HG02571 (cell line): Measurements from ENCODE around the gene KCNK4.

Source experiments
- ATAC-seq: cut with Tn5 transposase; IDR thresholded peaks from one replicate; pipeline ENCODE4 v1.9.1; 2021; ENCODE audit warnings: mild to moderate bottlenecking, moderate library complexity; ENCODE audit not compliant: unreplicated experiment

The KCNK4 gene

GRCh38 chr11:64268025-64268892 is 22.8 kb upstream of the KCNK4 start:
- ATAC-seq, result no peak

GRCh38 chr11:64268893-64269539 is 22.1 kb upstream of the KCNK4 start:
- ATAC-seq, result peak; percentile 4

DNA sequence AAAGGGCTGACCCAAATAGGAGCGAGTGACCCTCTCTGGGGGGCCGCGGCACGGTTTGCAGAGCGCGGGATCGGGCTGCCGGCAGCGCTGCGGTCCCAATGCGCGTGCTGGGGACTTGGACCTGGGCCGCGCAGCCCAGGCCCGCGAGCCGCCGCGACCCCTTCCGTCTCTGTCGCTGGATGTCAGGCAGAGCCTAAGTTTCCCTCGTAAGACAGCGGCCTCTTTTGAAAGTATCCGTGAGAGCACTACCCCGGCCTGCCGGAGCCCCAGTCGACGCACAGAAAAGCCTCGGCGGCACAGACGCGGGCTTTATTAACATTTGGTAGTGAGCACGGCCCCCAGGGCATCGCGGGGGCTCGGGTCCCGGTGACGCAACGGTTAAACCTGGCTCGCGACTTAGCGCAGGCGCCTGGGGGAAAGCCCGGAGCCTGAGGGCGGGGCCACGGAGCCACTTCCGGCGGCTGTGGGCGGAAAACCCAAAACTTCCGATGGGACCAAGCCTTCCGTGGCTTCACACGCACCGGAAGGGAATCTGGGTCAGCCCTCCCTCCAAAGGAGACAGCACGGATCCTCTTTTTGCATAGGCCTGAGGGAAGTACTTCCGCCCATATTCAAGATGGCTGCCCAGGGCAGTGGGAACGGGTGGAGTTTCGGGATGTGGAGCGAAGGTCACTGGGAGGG is 21.4 kb upstream of the KCNK4 start:
- ATAC-seq, result peak; percentile 71

DNA sequence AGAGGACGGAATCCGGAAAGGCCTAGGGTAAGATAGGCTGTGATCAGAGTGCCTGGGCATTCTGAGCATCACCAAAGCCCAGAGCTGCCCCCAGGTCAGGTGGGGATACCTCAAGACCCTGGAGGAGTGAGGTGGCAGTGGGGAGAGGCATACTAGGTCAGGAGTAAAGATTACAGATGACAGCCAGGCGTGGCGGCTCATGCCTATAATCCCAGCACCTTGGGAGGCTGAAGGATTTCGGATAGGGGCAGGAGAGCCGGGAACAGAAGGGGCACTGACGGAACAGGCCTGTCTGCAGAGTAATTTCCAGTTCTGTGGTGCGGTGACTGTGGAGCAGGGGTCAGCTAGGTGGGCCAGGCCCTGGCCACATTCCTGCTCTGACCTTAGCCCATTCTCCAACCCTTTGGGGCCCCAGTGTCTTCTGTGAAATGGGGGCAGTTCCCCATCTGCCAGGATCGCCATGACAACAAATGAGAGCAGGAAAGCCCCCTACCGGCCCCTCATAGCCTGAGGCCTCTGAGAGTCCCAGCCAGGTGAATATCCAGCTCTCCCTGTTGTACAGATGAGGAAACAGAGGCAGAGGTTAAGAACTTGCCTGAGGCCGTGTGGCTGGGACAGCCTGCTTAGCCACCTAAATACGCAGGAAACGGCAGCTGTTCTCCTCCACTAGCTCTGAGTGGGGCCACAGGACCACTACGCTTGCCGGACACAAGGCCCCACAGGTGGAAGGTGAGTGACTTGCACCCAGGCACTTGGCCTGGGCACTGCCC is 15.9 kb upstream of the KCNK4 start:
- ATAC-seq, result no peak

- ATAC-seq, result no peak
Measured at GRCh38 chr11:64275841-64276240, 15.3 kb upstream of the KCNK4 start.

DNA sequence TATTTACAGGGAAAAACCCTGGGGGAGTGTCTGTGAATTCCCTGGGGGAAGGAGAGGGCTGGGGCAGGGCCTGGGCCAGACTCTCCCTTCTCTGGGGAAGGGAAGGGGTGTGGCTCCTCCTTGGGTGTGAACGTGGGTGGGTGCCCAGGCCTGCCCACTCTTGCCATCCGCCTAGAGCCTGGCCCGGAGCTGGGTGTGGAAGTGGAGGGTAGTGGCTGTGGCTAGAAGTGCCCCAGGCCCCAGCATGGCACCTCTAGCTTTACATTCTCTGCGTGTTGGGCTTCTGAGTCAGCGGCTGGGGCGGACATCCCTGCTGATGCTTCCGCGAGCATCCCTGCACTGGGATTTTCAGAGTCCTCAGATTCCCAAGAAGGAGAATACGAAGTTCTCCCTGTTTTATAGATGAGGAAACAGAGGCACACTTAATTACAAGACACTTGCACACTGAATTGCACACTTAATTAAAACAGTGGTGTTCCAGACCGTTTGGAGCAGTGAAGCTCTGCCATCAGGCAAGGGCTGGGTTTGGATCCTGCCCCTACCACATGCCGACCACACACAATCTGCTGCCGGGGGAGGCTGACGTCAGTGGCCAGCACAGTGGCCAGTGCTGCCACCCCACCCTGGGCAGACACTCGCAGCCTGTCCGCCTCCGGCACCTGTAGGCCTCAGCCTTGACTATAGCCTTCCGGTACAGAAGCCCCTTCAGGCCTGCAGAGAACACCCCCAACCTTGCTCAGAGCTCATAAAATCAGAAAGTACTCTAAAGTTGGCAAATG is 14.3 kb upstream of the KCNK4 start:
- no peak for ATAC-seq

GRCh38 chr11:64278576-64279190 is 12.4 kb upstream of the KCNK4 start:
- no peak for ATAC-seq

DNA sequence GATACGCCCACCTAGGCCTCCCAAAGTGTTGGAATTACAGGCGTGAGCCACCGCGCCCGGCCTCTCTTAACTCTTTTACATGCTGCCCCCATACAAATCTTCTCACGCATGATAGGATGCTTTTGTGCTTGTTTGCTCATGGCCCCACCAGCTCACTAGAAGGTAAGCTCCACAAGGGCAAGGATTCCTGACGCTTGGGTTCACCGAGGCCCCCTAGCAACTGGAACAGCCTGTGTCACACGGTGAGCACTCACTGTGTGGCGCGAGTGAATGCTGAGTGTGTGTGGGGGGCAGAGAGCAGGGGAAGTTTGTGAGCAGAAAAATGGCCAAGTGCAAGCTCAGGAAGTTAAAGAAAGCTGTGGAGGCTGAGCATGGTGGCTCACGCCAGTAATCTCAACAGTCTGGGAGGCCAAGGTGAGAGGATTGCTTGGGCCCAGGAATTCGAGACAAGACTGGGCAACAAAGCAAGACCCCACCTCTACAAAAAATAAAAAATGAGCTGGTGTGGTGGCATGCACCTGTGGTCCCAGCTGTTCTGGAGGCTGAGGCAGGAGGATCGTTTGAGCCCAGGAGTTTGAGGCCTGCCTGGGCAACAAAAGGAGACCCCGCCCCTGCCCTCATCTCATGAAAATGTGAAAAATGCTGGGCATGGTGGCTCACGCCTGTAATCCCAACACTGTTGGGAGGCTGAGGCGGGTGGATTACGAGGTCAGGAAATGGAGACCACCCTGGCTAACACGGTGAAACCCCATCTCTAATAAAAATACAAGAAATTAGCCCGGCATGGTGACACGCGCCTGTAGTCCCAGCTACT is 8.9 kb upstream of the KCNK4 start:
- ATAC-seq, result no peak

DNA sequence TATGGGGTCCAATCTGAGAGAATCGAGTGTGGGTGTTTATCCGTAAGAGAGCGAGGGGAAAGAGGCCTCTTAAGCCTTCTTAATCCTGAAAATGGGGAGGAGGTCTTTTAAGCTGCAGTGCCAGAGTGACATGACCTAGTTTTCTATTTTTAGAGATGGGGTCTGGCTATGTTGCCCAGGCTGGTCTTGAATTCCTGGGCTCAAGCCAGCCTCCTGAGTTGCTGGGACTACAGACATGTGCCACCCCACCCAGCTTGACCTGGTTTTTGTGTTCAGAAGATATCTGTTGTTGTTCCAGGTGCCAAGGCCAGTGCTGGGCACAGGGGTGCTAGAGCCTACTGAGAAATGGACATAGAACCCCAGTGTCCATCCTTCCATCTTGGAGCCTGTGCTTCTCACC is 8.0 kb upstream of the KCNK4 start:
- ATAC-seq, result no peak

DNA sequence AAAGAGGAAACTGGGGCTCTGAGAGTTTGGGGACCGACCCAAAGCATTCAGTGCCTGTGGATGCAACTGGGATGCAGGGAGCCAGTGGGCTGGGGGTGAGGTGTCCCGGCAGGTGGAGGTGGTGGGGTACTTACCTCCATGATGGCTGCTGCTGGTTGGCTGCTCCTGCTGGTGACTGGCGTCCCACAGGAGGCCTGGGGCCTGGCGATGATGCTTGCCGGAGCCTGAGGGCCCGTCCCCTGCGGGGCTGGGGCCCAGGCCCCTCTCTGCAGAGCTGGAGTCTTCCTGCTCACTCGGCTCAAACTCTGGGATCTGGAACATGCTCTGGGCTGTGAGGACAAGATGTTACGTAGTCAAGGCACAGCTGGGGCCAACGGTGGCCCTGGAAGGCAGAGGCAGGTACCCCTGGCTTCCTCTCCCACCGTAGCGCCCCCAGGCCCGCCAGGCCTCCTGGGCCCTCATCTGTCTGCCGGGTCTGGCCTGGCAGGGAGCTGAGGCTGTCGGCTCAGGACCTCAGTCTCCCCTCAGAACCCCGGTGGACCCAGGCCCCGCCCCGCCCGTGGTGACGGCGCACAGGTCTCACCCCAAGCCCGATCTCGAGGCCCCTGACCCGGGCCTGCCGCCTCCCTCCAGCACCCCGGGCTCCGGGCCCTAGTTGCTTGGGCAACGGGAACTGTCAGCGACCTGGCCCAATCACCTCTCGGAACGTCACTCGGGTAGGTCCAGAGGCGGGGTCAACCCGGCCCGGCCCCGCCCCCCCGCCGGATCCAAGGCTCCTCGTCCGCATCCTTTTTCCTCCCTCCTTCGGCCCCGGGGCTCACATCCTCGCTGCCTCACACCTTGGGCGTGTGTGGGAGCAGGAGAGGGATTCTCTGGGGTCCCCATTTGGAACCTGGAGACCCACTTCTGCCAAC is 6.8 kb upstream of the KCNK4 start, which contains the start of gene BAD:
TSS of gene BAD (minus strand) at position 618 of the 914 bp plus-strand sequence. CDS start at position 321, 297 bp downstream.
- peak; percentile 59 for ATAC-seq

GRCh38 chr11:64284962-64285884 is 5.9 kb upstream of the KCNK4 start, which contains the start of gene GPR137:
GPR137 (plus strand) TSS chr11:64285848; CDS start chr11:64286525, 677 bp downstream.
- ATAC-seq, result peak; percentile 54

DNA sequence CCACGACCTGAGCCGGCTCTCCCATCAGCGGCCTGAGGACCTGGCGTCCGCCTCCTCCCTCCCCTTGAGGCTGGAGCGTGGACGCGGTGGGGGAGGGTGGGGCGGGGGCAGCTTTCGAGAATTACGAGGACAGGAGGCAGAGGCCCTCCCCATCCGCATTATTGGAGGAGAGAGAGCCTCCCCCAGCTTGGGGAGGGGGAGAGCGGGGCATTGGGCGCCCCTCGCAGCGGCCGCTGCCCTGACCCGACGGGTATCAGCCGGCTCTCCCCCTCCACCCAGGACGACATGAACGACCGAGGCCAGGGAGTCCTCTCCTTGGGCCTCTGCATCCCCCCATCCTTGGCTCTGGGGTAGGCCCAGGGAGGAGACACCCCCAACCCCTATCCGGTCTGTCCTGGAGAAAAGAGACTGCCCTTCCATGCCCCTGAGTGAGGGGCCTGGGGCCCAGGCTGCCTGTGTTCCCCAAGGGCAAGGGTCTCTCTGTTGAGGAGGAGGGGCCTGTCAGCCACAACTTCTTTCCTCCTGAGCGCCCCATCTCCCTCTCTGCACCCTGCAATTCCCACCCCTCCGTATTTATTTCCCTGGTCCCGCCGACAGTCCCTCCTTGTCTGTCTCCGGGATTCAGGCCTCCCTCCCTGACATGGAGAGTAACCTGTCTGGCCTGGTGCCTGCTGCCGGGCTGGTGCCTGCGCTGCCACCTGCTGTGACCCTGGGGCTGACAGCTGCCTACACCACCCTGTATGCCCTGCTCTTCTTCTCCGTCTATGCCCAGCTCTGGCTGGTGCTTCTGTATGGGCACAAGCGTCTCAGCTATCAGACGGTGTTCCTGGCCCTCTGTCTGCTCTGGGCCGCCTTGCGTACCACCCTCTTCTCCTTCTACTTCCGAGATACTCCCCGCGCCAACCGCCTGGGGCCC is 5.0 kb upstream of the KCNK4 start:
- no peak for ATAC-seq

DNA sequence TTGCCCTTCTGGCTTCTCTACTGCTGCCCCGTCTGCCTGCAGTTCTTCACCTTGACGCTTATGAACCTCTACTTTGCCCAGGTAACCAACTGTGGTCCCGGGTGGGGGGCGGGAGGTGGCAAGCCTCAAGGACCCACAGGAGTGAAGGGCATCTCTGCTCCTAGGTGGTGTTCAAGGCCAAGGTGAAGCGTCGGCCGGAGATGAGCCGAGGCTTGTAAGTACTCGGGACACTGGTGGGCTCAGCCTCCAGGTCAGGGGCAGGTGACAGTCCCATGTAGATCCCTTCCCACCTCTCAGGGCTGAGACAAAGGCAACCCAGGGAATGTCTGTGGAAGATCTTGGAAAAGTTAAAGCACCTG is 4.3 kb upstream of the KCNK4 start:
- no peak for ATAC-seq

- no peak for ATAC-seq
Measured at GRCh38 chr11:64287676-64288352, 3.3 kb upstream of the KCNK4 start.

DNA sequence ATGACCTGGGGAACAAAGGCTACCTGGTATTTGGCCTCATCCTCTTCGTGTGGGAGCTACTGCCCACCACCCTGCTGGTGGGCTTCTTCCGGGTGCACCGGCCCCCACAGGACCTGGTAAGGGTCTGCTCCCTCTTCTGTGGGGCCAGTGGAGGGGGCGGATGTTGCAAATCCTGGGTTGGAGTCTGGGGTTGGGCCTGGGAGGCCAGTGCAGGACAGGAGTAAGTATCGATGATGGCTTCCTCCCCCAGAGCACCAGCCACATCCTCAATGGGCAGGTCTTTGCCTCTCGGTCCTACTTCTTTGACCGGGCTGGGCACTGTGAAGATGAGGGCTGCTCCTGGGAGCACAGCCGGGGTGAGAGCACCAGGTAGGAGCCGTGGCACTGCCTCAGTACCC is 2.8 kb upstream of the KCNK4 start:
- no peak for ATAC-seq
